HG02885 (cell line): ENCODE measurements around the gene FMO2.
A peak's percentile ranks its signal among the peaks of the same experiment; 100 is the strongest.

ENCODE experiments used
- ATAC-seq: cut with Tn5 transposase; IDR thresholded peaks from one replicate; pipeline ENCODE4 v1.9.1; 2021; ENCODE audit warnings: mild to moderate bottlenecking; ENCODE audit not compliant: unreplicated experiment, poor library complexity

The FMO2 gene

GRCh38 chr1:171251042-171251951 is 66.2 kb downstream of the FMO2 start:
- ATAC-seq = peak; percentile 59

GRCh38 chr1:171251952-171252300 is 66.8 kb downstream of the FMO2 start:
- ATAC-seq = no peak

- ATAC-seq = peak; percentile 88
Observed at GRCh38 chr1:171252482-171252881, 67.4 kb downstream of the FMO2 start.

- no peak for ATAC-seq
Observed at GRCh38 chr1:171254859-171255258, 69.8 kb downstream of the FMO2 start.

GRCh38 chr1:171256940-171257606 is 72.0 kb downstream of the FMO2 start:
- ATAC-seq = no peak

- no peak for ATAC-seq
Observed at GRCh38 chr1:171257607-171258076, 72.5 kb downstream of the FMO2 start.

- no peak for ATAC-seq
Observed at GRCh38 chr1:171258429-171258828, 73.3 kb downstream of the FMO2 start.

GRCh38 chr1:171258943-171259342 is 73.8 kb downstream of the FMO2 start:
- ATAC-seq = no peak
